SH-SY5Y (cell line): ENCODE measurements around the gene TSC22D1.

Source experiments
- GATA2 ChIP-seq: IDR thresholded peaks from 2 replicates; pipeline ENCODE4 v1.6.1; 2011; ENCODE audit warnings: mild to moderate bottlenecking, low read depth, low read length
- GATA3 ChIP-seq: IDR thresholded peaks from 2 replicates; pipeline ENCODE4 v1.6.1; 2011; ENCODE audit warnings: low read depth, mild to moderate bottlenecking, low read length, moderate library complexity

DNA sequence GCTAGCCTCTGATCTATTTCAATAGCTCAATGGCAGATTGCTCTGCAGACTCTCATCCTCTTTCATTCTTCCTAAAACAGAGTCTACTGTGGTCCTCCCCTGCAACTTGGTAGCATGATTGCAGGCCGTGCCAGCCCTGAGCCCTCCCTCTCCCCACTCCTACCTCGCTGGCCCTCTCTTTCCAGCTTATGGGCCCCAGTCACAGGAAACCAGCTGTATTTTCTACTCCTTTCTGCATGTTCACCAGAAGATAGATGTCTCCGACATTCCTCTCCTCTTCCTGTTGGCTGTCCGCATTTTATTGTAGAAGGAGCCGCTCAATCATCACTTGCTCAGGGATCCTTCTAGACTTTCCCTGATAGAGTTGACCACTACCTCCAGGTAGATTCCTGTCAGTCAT, 152.3 kb downstream of the TSC22D1 start:
- no peak for TF ChIP-seq GATA2
- TF ChIP-seq GATA3: no peak
